T-cell (primary cell): ENCODE measurements around the gene ZNF581. TPM values are rescaled to one million over a fixed set of nuclear protein-coding genes. Genes with fewer than 3 reads are reported as not detected.
A peak's percentile ranks its signal among the peaks of the same experiment; 100 is the strongest.

ENCODE experiments used
- ATAC-seq, 4 experiments: fragments of 200-7000 bp in 3 of 4; fragments of 150-1000 bp in 1 of 4; cut with Tn5 transposase; replicated peaks in 1 of 4; 1 replicate in 3 of 4; 2 replicates in 1 of 4; pipeline ENCODE4 v1.10.0; 2021; ENCODE audit warnings: moderate library complexity in 3 of 4, mild to moderate bottlenecking in 2 of 4, moderate number of reproducible peaks in 1 of 4
- CTCF ChIA-PET, 2 donors: fragments of 300-600 bp; sonication (Branson Sonifier 250); formaldehyde crosslinking; loops; one replicate each; lab custom pipeline; 2022; ENCODE audit warnings: antibody characterized with exemption in 2 of 2; lab: Charles Lee
- POLR2A ChIA-PET, 2 donors: fragments of 300-600 bp; sonication (Branson Sonifier 250); formaldehyde crosslinking; loops; one replicate each; lab custom pipeline; 2022; ENCODE audit warnings: antibody characterized with exemption in 2 of 2; lab: Charles Lee
- DNase-seq, 35 experiments: peaks; one replicate each; pipeline versions ENCODE4 v3.0.0 to v3.0.0-alpha.2; 2013 to 2023
- H3K27ac ChIP-seq: one replicate; pipeline ENCODE4 v1.5.1; 2013; ENCODE audit warnings: low read length
- H3K27me3 ChIP-seq, 2 experiments: replicated peaks in 1 of 2; 1 replicate in 1 of 2; 2 replicates in 1 of 2; pipeline versions ENCODE4 v1.6.1 to v1.7.0; 2013; ENCODE audit warnings: low read length in 1 of 2, mixed read lengths in 1 of 2; ENCODE audit not compliant: control insufficient read depth in 2 of 2, insufficient read depth in 2 of 2; ENCODE audit errors: extremely low read depth in 1 of 2
- H3K36me3 ChIP-seq, 2 donors: 1 replicate in 1 of 2; 2 replicates in 1 of 2; pipeline versions ENCODE4 v1.6.1 to v1.7.0; 2013; ENCODE audit warnings: low read length in 1 of 2; ENCODE audit not compliant: control insufficient read depth in 2 of 2, insufficient read depth in 1 of 2; ENCODE audit errors: extremely low read depth in 1 of 2
- H3K4me1 ChIP-seq, 2 experiments: 1 replicate in 1 of 2; 2 replicates in 1 of 2; pipeline versions ENCODE4 v1.6.1 to v1.7.0; 2013; ENCODE audit warnings: low read length in 2 of 2, mixed read lengths in 1 of 2; ENCODE audit not compliant: insufficient read depth in 2 of 2, control insufficient read depth in 1 of 2; ENCODE audit errors: extremely low read depth in 1 of 2
- H3K4me3 ChIP-seq, 2 donors: 1 replicate in 1 of 2; 2 replicates in 1 of 2; pipeline versions ENCODE4 v1.5.1 to v1.7.0; 2013; ENCODE audit warnings: mild to moderate bottlenecking in 2 of 2, low read length in 1 of 2, moderate library complexity in 1 of 2; ENCODE audit not compliant: control insufficient read depth in 1 of 2; ENCODE audit errors: extremely low read depth in 1 of 2
- H3K9me3 ChIP-seq: 2 replicates; pipeline ENCODE4 v1.7.0; 2013
- H3K27ac Mint-ChIP-seq, 2 donors: one replicate each; pipeline ENCODE4 v1.8.0; 2020 to 2021; ENCODE audit warnings: mild to moderate bottlenecking in 2 of 2, mixed read lengths in 2 of 2
- H3K27me3 Mint-ChIP-seq, 2 donors: one replicate each; pipeline ENCODE4 v1.8.0; 2021 to 2022; ENCODE audit warnings: mixed read lengths in 2 of 2
- H3K36me3 Mint-ChIP-seq: one replicate; pipeline ENCODE4 v1.8.0; 2021; ENCODE audit warnings: mixed read lengths
- H3K4me1 Mint-ChIP-seq, 3 donors: one replicate each; pipeline ENCODE4 v1.8.0; 2020 to 2022; ENCODE audit warnings: mixed read lengths in 3 of 3, mild to moderate bottlenecking in 1 of 3
- H3K4me3 Mint-ChIP-seq, 3 donors: one replicate each; pipeline ENCODE4 v1.8.0; 2020 to 2022; ENCODE audit warnings: mild to moderate bottlenecking in 3 of 3, mixed read lengths in 3 of 3, moderate library complexity in 3 of 3
- H3K9me3 Mint-ChIP-seq, 3 donors: one replicate each; pipeline ENCODE4 v1.8.0; 2020 to 2022; ENCODE audit warnings: mixed read lengths in 3 of 3
- WGBS: methylation state at CpG from one replicate; pipeline ENCODE4 v1.1.5; 2013; ENCODE audit warnings: missing lambda C conversion rate; ENCODE audit not compliant: insufficient coverage; 5-methylcytosine and 5-hydroxymethylcytosine counted together
- total RNA-seq, 35 experiments: library from RNA in 6 of 35; stranded (reverse) in 6 of 35; fragments of 120-200 nt in 1 of 35; gene quantifications; one replicate each; pipeline versions ENCODE4 v1.2.1 to v1.2.4 and lab custom pipeline; 2013 to 2026

ZNF581 gene
- total RNA-seq, 5 donors from 2014 or later (not counting 1 experiment from before 2014, with no cell fraction given): 26.4 to 38.7 (median 31.9) TPM

GRCh38 chr19:55598719-55599467 is 44.6 kb upstream of the ZNF581 start:
- no peaks in the 10 kb centered on the region for H3K9me3 ChIP-seq
- H3K4me3 Mint-ChIP-seq: peak overlapping the region; percentile 98 to 99 (median 98)
- CTCF ChIA-PET: interaction anchor here in 1 of 2 donors (0.6 to 1.7 kb wide), 10 partner anchors 25 to 260 kb away, joined by 3 to 10 read pairs (median 4); partner anchors contain the start of genes ISOC2, KMT5C, U2AF2 and ZNF628

GRCh38 chr19:55599468-55599841 is 44.0 kb upstream of the ZNF581 start, which contains the start of gene FIZ1:
TSS of gene FIZ1 (minus strand) at chr19:55599517. CDS start at chr19:55597865, 1,652 bp downstream.
- Mint-ChIP-seq H3K36me3 (peaks cover 34% of the 10 kb centered on the region), H3K4me3 (peak within 1 kb of the TSS; percentile 98 to 99 (median 98)), H3K9me3 (peaks cover 0 to 3% (median 0%) of the 10 kb centered on the region in 3 donors), H3K4me1 (peaks cover 23 to 42% (median 25%) of the 10 kb centered on the region in 3 donors), H3K27ac (peak within 1 kb of the TSS; percentile 100), H3K27me3 (no peaks in the 10 kb centered on the region)
- peak within 1 kb of the TSS; percentile 97 for H3K27ac ChIP-seq
- WGBS: 0% methylated on average over 11 of the region's 23 CpGs
- peaks cover 7 to 31% of the 10 kb centered on the region in 2 experiments for H3K4me1 ChIP-seq
- POLR2A ChIA-PET: interaction anchor here (0.6 to 2.1 kb wide), 7 partner anchors 25 to 319 kb away, joined by 3 to 11 read pairs (median 4); partner anchors contain the start of gene ZNF784 (in 2 of the 2)
- peak; percentile 75 to 78 (median 76) for ATAC-seq
- no peaks in the 10 kb centered on the region for H3K9me3 ChIP-seq
- no peaks in the 10 kb centered on the region for H3K27me3 ChIP-seq
- peak; percentile 86 to 97 (median 92) for DNase-seq
- H3K36me3 ChIP-seq: peaks cover 13 to 22% of the 10 kb centered on the region in 2 donors
- CTCF ChIA-PET: interaction anchor here in 1 of 2 donors (0.6 to 1.7 kb wide), 12 partner anchors 25 to 260 kb away, joined by 3 to 10 read pairs (median 4); partner anchors contain the start of genes ISOC2, KMT5C, NAT14 and U2AF2
- H3K4me3 ChIP-seq: peak within 1 kb of the TSS; percentile 86 to 97

More at GRCh38 chr19:55598719-55599467, 44.6 kb upstream of the ZNF581 start:
- POLR2A ChIA-PET: interaction anchor here (0.6 to 2.1 kb wide), 7 partner anchors 26 to 319 kb away, joined by 3 to 11 read pairs (median 4); partner anchors contain the start of gene ZNF784 (in 2 of the 2)
- Histone ChIP-seq H3K36me3 (peaks cover 13 to 22% of the 10 kb centered on the region in 2 donors), H3K4me3 (peak overlapping the region; percentile 86 to 97), H3K27ac (peak overlapping the region; percentile 97), H3K27me3 (no peaks in the 10 kb centered on the region), H3K4me1 (peaks cover 7 to 26% of the 10 kb centered on the region in 2 experiments)
- ATAC-seq (peak; percentile 63 to 73 (median 66)), DNase-seq (peak; percentile 83 to 99 (median 90))
- Mint-ChIP-seq H3K27me3 (no peaks in the 10 kb centered on the region), H3K9me3 (peaks cover 0 to 3% (median 0%) of the 10 kb centered on the region in 3 donors), H3K36me3 (peaks cover 34% of the 10 kb centered on the region), H3K4me1 (peaks cover 21 to 37% (median 23%) of the 10 kb centered on the region in 3 donors), H3K27ac (peak overlapping the region; percentile 100)
- WGBS: 8% methylated on average over 25 of the region's 26 CpGs

- H3K9me3 Mint-ChIP-seq: peaks cover 0 to 3% (median 0%) of the 10 kb centered on the region in 3 donors
- DNase-seq (peak; percentile 73 to 92 (median 85)), ATAC-seq (peak; percentile 69 to 72 (median 72))
- 4% methylated on average over 58 of the region's 97 CpGs for WGBS
- peaks cover 27 to 47% (median 29%) of the 10 kb centered on the region in 3 donors for H3K4me1 Mint-ChIP-seq
- peak within 1 kb of the TSS; percentile 98 to 99 (median 98) for H3K4me3 Mint-ChIP-seq
- Histone ChIP-seq H3K36me3 (peaks cover 13 to 17% of the 10 kb centered on the region in 2 donors), H3K27ac (peak within 1 kb of the TSS; percentile 97), H3K4me1 (peaks cover 7 to 36% of the 10 kb centered on the region in 2 experiments), H3K9me3 (no peaks in the 10 kb centered on the region), H3K27me3 (no peaks in the 10 kb centered on the region), H3K4me3 (peak within 1 kb of the TSS; percentile 86 to 97)
- ChIA-PET CTCF (interaction anchor here in 1 of 2 donors (0.6 to 1.7 kb wide), 10 partner anchors 13 to 261 kb away, joined by 3 to 10 read pairs (median 5); partner anchors contain the start of genes KMT5C, NAT14, U2AF2 and ZNF784), POLR2A (interaction anchor here (0.7 to 2.1 kb wide), 5 partner anchors 25 to 320 kb away, joined by 3 to 11 read pairs (median 4); partner anchors contain the start of gene ZNF784 (in 1 of the 2))
- H3K27ac Mint-ChIP-seq: peak within 1 kb of the TSS; percentile 100
- H3K27me3 Mint-ChIP-seq: no peaks in the 10 kb centered on the region
- H3K36me3 Mint-ChIP-seq: peaks cover 29% of the 10 kb centered on the region
Measured at GRCh38 chr19:55599842-55600661, 43.4 kb upstream of the ZNF581 start, which contains the start of gene ZNF524. TSS of gene ZNF524 (plus strand) at chr19:55600288. CDS start at chr19:55602113, 1,825 bp downstream.

GRCh38 chr19:55600662-55601028 is 42.8 kb upstream of the ZNF581 start:
- no peaks in the 10 kb centered on the region for H3K27me3 ChIP-seq
- Mint-ChIP-seq H3K27ac (peak overlapping the region; percentile 84 to 94), H3K4me1 (peaks cover 29 to 47% (median 29%) of the 10 kb centered on the region in 3 donors), H3K9me3 (peaks cover 0 to 3% (median 0%) of the 10 kb centered on the region in 3 donors), H3K4me3 (peak overlapping the region; percentile 78 to 85 (median 80)), H3K36me3 (peaks cover 23% of the 10 kb centered on the region), H3K27me3 (no peaks in the 10 kb centered on the region)
- WGBS: 0% methylated on average over 2 of the region's 15 CpGs
- ATAC-seq (no peak), DNase-seq (no peak)
- H3K4me1 ChIP-seq: peaks cover 7 to 36% of the 10 kb centered on the region in 2 experiments
- H3K36me3 ChIP-seq: peaks cover 10 to 13% of the 10 kb centered on the region in 2 donors
- peak overlapping the region; percentile 64 for H3K27ac ChIP-seq
- H3K4me3 ChIP-seq: peak overlapping the region; percentile 52 to 67
- no peaks in the 10 kb centered on the region for H3K9me3 ChIP-seq
- ChIA-PET POLR2A (interaction anchor here (0.6 to 2.1 kb wide), 3 partner anchors 14 to 213 kb away, joined by 4 to 11 read pairs (median 5); partner anchors contain the start of gene ZNF784 (in 1 of the 2)), CTCF (interaction anchor here in 1 of 2 donors (0.6 to 1.1 kb wide), 2 partner anchors 14 to 116 kb away, joined by 3 to 6 read pairs; partner anchors contain the start of gene NAT14)

- peaks cover 8 to 41% of the 10 kb centered on the region in 2 experiments for H3K4me1 ChIP-seq
- peak overlapping the region; percentile 64 for H3K27ac ChIP-seq
- Mint-ChIP-seq H3K36me3 (peaks cover 19% of the 10 kb centered on the region), H3K4me3 (peak overlapping the region; percentile 78 to 85 (median 80)), H3K9me3 (peaks cover 0 to 3% (median 0%) of the 10 kb centered on the region in 3 donors), H3K27ac (peak overlapping the region; percentile 84 to 94), H3K27me3 (no peaks in the 10 kb centered on the region), H3K4me1 (peaks cover 31 to 51% (median 32%) of the 10 kb centered on the region in 3 donors)
- no peaks in the 10 kb centered on the region for H3K9me3 ChIP-seq
- no peaks in the 10 kb centered on the region for H3K27me3 ChIP-seq
- peaks cover 10% of the 10 kb centered on the region in 2 donors for H3K36me3 ChIP-seq
- H3K4me3 ChIP-seq: peak overlapping the region; percentile 52 to 67
- ATAC-seq (no peak), DNase-seq (no peak)
- CTCF ChIA-PET: no interaction called here
- 83% methylated on average over 4 of the region's 4 CpGs for WGBS
- POLR2A ChIA-PET: interaction anchor here in 1 of 2 donors (0.6 kb wide), 1 partner anchor 15 kb away, joined by 5 read pairs; no protein-coding TSS in a partner anchor
Measured at GRCh38 chr19:55601084-55601483, 42.4 kb upstream of the ZNF581 start.
